CD4-positive, alpha-beta T cell treated with Interleukin-1 beta for 1 hour (primary cell): ENCODE measurements around the gene GDF11.

Experiments
- DNase-seq, 2 donors: peaks; one replicate each; pipeline ENCODE4 v3.0.0-alpha.2; 2020 to 2022

Gene GDF11

GRCh38 chr12:55707841-55708694, 34.9 kb upstream of the GDF11 start, which contains the start of gene ITGA7:
TSS of gene ITGA7 (minus strand) at chr12:55707904. CDS start at chr12:55707682, 222 bp downstream.
- DNase-seq, result peak; percentile 56 to 62

GRCh38 chr12:55708695-55709233, 34.2 kb upstream of the GDF11 start:
- DNase-seq, result no peak

GRCh38 chr12:55711786-55712553, 31.0 kb upstream of the GDF11 start:
- DNase-seq, result no peak

- DNase-seq, result no peak
These were observed 30.1 kb upstream of the GDF11 start for GRCh38 chr12:55712700-55713415.

GRCh38 chr12:55713721-55714120, 29.2 kb upstream of the GDF11 start:
- DNase-seq, result no peak

- no peak for DNase-seq
These were observed 27.7 kb upstream of the GDF11 start for GRCh38 chr12:55715169-55715764.

GRCh38 chr12:55715833-55716581, 26.9 kb upstream of the GDF11 start, which contains the start of gene BLOC1S1:
TSS of gene BLOC1S1 (plus strand) at chr12:55716046. CDS start at chr12:55716052, 6 bp downstream.
- peak; percentile 89 to 91 for DNase-seq

- no peak for DNase-seq
These were observed 26.4 kb upstream of the GDF11 start for GRCh38 chr12:55716582-55716957.

GRCh38 chr12:55717011-55718007, 25.6 kb upstream of the GDF11 start:
- no peak for DNase-seq

GRCh38 chr12:55718015-55718414, 24.9 kb upstream of the GDF11 start:
- DNase-seq, result no peak

- DNase-seq, result no peak
These were observed 24.2 kb upstream of the GDF11 start for GRCh38 chr12:55718624-55719275.

- DNase-seq, result no peak
These were observed 23.6 kb upstream of the GDF11 start for GRCh38 chr12:55719371-55719770.

- no peak for DNase-seq
These were observed 22.8 kb upstream of the GDF11 start, which contains the start of gene RDH5 for GRCh38 chr12:55720071-55720564. TSS of gene RDH5 (plus strand) at chr12:55720393. CDS start at chr12:55721185, 792 bp downstream.

GRCh38 chr12:55720894-55721444, 22.0 kb upstream of the GDF11 start:
- peak in 1 of 2 donors; percentile 24 for DNase-seq

GRCh38 chr12:55721601-55722213, 21.2 kb upstream of the GDF11 start:
- DNase-seq, result no peak

GRCh38 chr12:55722948-55723347, 20.0 kb upstream of the GDF11 start:
- no peak for DNase-seq

GRCh38 chr12:55723516-55724225, 19.3 kb upstream of the GDF11 start:
- DNase-seq, result no peak
